ENCODE results near the gene LTA. TPM values are rescaled to one million over a fixed set of nuclear protein-coding genes. Genes with fewer than 3 reads are reported as not detected.

Gene LTA
- total RNA-seq, 1 donor from 2014 or later, result not detected

GRCh38 chr6:31569861-31570536 lies 2.1 kb upstream of the LTA start:
- no peak for DNase-seq (ENCODE audit: low read depth in 2 of 2)

- no peak for DNase-seq (ENCODE audit: low read depth in 2 of 2)
These were observed 1.4 kb downstream of the LTA start for GRCh38 chr6:31573239-31574105.

- no peak for DNase-seq (ENCODE audit: low read depth in 2 of 2)
These were observed 2.3 kb downstream of the LTA start for GRCh38 chr6:31574106-31575061.

- DNase-seq (ENCODE audit: low read depth in 2 of 2), result no peak
These were observed 3.3 kb downstream of the LTA start, which contains the start of gene TNF for GRCh38 chr6:31575335-31575901. TSS of gene TNF (plus strand) at chr6:31575565. CDS start at chr6:31575742, 177 bp downstream.

GRCh38 chr6:31575952-31576685 lies 4.0 kb downstream of the LTA start:
- DNase-seq (ENCODE audit: low read depth in 2 of 2), result no peak

- no peak for DNase-seq (ENCODE audit: low read depth in 2 of 2)
These were observed 4.9 kb downstream of the LTA start for GRCh38 chr6:31576897-31577578.

DNA sequence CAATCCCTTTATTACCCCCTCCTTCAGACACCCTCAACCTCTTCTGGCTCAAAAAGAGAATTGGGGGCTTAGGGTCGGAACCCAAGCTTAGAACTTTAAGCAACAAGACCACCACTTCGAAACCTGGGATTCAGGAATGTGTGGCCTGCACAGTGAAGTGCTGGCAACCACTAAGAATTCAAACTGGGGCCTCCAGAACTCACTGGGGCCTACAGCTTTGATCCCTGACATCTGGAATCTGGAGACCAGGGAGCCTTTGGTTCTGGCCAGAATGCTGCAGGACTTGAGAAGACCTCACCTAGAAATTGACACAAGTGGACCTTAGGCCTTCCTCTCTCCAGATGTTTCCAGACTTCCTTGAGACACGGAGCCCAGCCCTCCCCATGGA lies 5.5 kb downstream of the LTA start:
- DNase-seq (ENCODE audit: low read depth in 2 of 2), result no peak

GRCh38 chr6:31578184-31579118 lies 6.4 kb downstream of the LTA start:
- DNase-seq (ENCODE audit: low read depth in 2 of 2), result peak in 1 of 2 donors; percentile 52

- DNase-seq (ENCODE audit: low read depth in 2 of 2), result no peak
These were observed 7.0 kb downstream of the LTA start for GRCh38 chr6:31579119-31579505.

DNA sequence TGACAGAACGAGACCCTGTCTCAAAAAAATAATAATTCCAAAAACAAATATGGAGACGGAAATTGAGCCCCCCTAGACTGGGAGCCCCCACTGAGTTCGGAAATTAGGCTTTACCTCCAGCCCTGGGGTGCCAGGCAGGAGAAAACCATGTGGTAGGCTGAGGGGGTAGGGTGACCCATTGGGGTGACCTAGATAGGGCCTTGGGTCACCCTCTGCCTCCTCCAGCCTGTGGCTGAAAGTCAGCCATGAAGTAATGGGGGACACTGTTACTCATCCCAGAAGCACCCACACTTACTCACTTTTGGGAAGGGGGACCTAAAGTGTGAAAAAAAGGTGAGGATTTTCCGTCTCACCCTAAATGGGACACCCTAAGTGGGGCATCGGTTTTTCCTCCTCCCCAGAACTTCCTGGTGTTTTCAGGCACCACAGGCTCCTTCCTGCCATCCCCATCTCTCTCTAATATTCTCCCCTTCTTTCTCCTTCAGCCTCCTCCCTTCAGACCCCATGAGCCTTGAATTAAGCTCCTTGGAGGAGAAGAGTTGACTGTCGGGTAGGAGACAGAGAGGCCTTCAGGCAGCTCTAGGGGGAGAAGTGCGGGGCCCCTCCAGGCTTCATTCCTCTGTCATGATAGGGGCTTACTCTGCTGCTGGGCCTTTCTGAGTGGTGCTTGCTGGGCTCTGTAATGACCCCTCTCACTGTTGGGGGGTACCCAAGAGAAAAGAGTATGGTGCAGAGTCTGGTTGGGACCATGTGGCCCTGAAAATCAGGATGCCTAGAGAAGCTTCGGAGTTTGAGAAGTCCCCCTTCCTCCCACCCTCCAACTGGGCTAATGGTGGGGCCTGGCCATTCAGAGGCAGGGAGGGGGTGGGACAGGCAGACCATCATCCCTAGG lies 7.7 kb downstream of the LTA start:
- no peak for DNase-seq (ENCODE audit: low read depth in 2 of 2)

- DNase-seq (ENCODE audit: low read depth in 2 of 2), result no peak
These were observed 8.3 kb downstream of the LTA start for GRCh38 chr6:31580438-31580740.

GRCh38 chr6:31580807-31581433 lies 8.8 kb downstream of the LTA start:
- peak in 1 of 2 donors; percentile 88 for DNase-seq (ENCODE audit: low read depth in 2 of 2)

DNA sequence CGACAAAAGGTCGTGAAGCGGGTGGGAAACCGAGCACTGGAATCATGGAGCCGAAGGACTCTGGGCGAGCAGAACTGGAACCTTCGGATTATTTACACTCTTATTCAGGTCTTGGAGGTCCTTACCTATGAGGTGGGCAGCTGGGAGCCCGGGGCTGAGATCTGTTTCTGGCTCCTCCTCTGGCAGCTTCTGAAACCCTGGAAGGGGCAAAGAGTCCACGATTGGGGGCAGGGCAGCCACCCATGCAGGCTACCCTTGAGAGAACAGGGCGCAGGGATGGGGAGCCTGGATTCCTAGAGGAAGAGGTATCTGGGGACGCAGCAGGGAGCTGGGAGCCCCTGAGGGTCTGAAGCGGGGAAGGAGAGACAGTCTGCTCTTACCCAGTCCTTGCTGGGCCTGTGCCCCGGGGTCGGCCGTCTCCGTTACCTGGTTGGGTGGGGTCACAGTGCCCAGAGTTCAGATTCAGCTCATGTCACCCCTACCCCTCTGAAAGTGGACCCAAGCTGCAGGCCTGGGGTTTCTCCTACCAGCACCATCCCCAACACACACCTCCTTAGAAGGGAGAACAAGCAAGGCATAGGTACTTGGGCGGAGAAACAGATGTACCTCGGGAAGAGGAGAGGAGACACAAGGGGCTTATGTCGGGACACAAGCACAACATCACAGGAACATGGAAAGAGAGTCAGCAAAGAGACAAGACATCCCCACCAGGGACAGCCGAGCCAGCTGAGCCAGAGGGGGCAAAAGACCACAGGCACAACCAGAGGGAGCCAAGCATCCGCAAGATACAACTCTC lies 9.5 kb downstream of the LTA start:
- peak in 1 of 2 donors; percentile 16 for DNase-seq (ENCODE audit: low read depth in 2 of 2)

DNA sequence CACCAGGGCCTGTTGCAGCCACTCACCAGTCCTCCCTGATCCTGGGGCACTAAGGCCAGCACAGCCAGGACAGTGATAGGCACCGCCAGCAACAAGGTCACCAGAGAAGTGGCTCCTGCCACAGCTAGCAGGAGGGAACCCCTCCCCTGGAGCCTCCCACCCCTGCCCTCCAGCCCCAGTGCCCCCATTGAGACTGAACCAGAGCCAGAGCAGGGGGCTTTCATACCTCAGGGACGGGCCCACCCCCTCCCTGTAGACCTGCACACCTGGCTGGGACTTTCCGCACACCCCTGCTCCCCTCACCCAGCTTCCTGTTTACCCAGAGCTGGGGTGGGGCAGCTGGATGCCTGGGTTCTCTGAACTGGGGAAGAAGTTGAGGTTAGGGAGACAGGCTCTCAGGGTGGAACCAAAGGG lies 10.1 kb downstream of the LTA start, which contains the start of gene LTB:
TSS of gene LTB (minus strand) at position 195 of the 414 bp plus-strand sequence. CDS start at position 188, 7 bp downstream.
- no peak for DNase-seq (ENCODE audit: low read depth in 2 of 2)

- peak in 1 of 2 donors; percentile 39 for DNase-seq (ENCODE audit: low read depth in 2 of 2)
These were observed 13.4 kb downstream of the LTA start for GRCh38 chr6:31585491-31585890.

- DNase-seq (ENCODE audit: low read depth in 2 of 2), result no peak
These were observed 13.9 kb downstream of the LTA start, which contains the start of gene LST1 for GRCh38 chr6:31586008-31586407. TSS of gene LST1 (plus strand) at chr6:31586277. CDS start at chr6:31587300, 1,023 bp downstream.

All from dermis microvascular lymphatic vessel endothelial cell (primary cell).